Mucosa of descending colon (tissue), 3 donors: ENCODE results near the gene ARHGDIB. TPM values are rescaled to one million over a fixed set of nuclear protein-coding genes. Genes with fewer than 3 reads are reported as not detected.

Experiments used
- ATAC-seq: fragments of 200-7000 bp; cut with Tn5 transposase; one replicate; pipeline ENCODE4 v1.9.1; 2020; ENCODE audit warnings: mild to moderate bottlenecking, moderate library complexity
- DNase-seq, 3 donors: peaks; one replicate each; pipeline ENCODE4 v3.0.0-alpha.2; 2020
- H3K36me3 ChIP-seq: fragments of 200-600 bp; one replicate; pipeline ENCODE4 v1.8.0; 2021; ENCODE audit warnings: low read depth, mild to moderate bottlenecking
- H3K4me1 ChIP-seq: fragments of 200-600 bp; one replicate; pipeline ENCODE4 v1.8.0; 2021; ENCODE audit warnings: low read depth, mild to moderate bottlenecking
- H3K4me3 ChIP-seq: fragments of 200-600 bp; one replicate; pipeline ENCODE4 v1.8.0; 2021; ENCODE audit warnings: mild to moderate bottlenecking
- H3K9me3 ChIP-seq: fragments of 200-600 bp; one replicate; pipeline ENCODE4 v1.8.0; 2021; ENCODE audit warnings: mild to moderate bottlenecking
- intact Hi-C, 2 donors: fragments of 100-400 bp; cut with DNase I in 1 of 2; cut with micrococcal nuclease in 1 of 2; formaldehyde crosslinking; loops; one replicate each; pipeline versions ENCODE4 v1.11.0 to v1.11.1; 2022; cut with DNase I, micrococcal nuclease
- total RNA-seq, 3 donors: library from RNA; stranded (reverse); fragmentation: NEBNext Ultra II Directional in 2 of 3; extraction: Animal tissue kit (Norgen Biotek cat#: 25700) in 2 of 3; gene quantifications; one replicate each; pipeline versions ENCODE4 v1.2.1 to v1.2.4, GENCODE V29; 2021 to 2023
- TF ChIP-seq, protein P1 (sequence below): fragments of 200-600 bp; IDR thresholded peaks from one replicate; pipeline ENCODE4 v1.8.0; 2022; ENCODE audit warnings: antibody characterized with exemption, mild to moderate bottlenecking
- donor health status: DM: no; HTN: no; CAD: no; lungs with moderate emphysema.
- donor health status: DM: no; HTN: no; CAD: no.
- donor health status: DM: no; HTN: yes; CAD: no.

Gene ARHGDIB
- total RNA-seq, 3 donors from 2014 or later: 26.2 to 78.2 (median 37.8) TPM

DNA sequence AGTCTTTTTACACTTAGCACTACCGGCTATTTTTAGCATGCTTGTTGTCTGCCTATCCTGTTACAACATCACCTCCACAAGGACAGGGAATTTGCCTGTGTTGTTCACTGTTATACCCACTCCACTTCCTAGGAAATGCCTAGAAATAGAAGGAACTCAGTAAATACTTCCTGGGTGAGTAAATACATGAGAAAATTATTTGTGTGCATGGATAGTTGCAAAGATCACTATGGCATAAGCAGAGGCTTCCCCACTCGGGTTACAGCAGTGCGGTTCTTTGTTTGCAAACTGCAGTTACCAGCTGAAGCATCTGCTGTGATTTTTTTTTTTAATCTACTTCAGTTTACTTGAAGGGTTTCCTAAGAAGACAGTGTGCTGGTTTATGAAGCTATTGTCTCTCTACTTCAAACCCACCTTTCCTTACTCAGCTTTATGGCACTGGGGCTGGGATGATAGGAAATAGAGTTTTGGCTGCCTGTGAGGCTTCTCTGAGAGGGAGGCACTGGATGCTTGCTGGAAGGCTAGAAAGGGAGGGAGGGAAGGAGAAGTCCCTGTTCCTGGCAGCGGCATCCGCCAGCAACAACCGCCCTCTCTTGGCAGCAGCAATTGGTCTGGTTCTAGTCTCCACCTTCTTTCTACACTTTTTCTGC, 40.5 kb upstream of the ARHGDIB start:
- intact Hi-C loops: no loop called here
- DNase-seq (peak; percentile 17 to 58 (median 33)), ATAC-seq (no peak)
- H3K4me1 ChIP-seq: no peaks in the 10 kb centered on the region
- no peaks in the 10 kb centered on the region for H3K9me3 ChIP-seq
- no peaks in the 10 kb centered on the region for H3K36me3 ChIP-seq
- H3K4me3 ChIP-seq: no peak overlapping the region
- TF ChIP-seq, protein P1, sequence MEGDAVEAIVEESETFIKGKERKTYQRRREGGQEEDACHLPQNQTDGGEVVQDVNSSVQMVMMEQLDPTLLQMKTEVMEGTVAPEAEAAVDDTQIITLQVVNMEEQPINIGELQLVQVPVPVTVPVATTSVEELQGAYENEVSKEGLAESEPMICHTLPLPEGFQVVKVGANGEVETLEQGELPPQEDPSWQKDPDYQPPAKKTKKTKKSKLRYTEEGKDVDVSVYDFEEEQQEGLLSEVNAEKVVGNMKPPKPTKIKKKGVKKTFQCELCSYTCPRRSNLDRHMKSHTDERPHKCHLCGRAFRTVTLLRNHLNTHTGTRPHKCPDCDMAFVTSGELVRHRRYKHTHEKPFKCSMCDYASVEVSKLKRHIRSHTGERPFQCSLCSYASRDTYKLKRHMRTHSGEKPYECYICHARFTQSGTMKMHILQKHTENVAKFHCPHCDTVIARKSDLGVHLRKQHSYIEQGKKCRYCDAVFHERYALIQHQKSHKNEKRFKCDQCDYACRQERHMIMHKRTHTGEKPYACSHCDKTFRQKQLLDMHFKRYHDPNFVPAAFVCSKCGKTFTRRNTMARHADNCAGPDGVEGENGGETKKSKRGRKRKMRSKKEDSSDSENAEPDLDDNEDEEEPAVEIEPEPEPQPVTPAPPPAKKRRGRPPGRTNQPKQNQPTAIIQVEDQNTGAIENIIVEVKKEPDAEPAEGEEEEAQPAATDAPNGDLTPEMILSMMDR: no peak

DNA sequence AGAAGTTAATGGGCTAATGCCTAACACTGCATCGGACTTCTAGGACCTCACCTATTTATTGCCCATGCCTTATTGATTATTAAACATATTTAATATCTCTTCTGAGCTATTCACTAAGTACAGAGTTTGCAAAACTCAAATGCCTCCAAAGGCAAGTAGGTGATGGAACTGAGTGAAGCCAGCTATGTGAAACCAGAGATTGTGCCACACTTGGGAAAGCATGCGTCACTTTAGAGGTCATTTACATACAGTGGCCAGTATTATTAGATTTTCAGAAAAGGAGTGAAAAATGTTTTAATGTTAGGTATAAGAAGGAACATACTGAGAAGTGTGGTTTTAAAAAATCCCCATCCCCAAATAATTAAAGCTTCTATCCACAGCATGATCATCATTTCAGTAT, 39.2 kb upstream of the ARHGDIB start:
- H3K4me1 ChIP-seq: no peaks in the 10 kb centered on the region
- H3K9me3 ChIP-seq: no peaks in the 10 kb centered on the region
- no peak overlapping the region for H3K4me3 ChIP-seq
- no peaks in the 10 kb centered on the region for H3K36me3 ChIP-seq
- ATAC-seq (no peak), DNase-seq (no peak)
- TF ChIP-seq, protein P1: no peak
- intact Hi-C loops: no loop called here

DNA sequence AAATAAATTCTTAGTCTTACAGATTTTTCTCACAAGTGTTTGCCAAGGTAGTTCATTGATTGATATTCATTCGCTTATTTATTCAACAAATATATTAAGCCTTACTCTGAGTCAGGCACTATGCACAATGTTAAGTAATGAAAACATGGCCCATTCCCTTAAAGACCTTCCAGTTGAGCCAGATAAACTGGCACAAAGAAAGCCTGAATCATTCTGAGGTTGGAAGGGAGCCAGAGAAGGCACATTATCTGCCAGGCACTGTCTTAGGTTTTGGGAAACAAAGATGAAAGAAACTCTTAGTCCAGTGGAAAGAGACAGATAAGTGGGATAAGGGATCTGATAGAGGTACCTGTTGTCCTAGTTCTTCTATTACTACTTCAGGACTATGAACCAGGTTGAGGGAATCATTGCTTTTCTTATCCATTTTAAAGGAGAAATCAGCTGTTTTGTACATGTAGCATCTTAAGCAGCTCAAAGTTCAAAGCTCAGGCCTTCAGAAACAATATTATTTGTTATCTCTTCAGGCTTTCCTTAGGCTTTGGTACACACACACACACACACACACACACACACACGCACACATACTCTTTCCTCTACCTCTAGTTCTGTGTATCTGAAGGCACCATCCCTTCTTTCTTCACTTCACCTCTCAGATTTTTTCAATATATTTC, 38.4 kb upstream of the ARHGDIB start:
- DNase-seq: no peak
- Histone ChIP-seq H3K4me1 (no peaks in the 10 kb centered on the region), H3K9me3 (no peaks in the 10 kb centered on the region), H3K36me3 (no peaks in the 10 kb centered on the region), H3K4me3 (no peak overlapping the region)
- TF ChIP-seq, protein P1: no peak
- ATAC-seq: no peak
- intact Hi-C loops: loop anchor here in 1 of 2 donors (10.0 kb wide), 1 partner anchor 365 kb away; no protein-coding TSS in a partner anchor

DNA sequence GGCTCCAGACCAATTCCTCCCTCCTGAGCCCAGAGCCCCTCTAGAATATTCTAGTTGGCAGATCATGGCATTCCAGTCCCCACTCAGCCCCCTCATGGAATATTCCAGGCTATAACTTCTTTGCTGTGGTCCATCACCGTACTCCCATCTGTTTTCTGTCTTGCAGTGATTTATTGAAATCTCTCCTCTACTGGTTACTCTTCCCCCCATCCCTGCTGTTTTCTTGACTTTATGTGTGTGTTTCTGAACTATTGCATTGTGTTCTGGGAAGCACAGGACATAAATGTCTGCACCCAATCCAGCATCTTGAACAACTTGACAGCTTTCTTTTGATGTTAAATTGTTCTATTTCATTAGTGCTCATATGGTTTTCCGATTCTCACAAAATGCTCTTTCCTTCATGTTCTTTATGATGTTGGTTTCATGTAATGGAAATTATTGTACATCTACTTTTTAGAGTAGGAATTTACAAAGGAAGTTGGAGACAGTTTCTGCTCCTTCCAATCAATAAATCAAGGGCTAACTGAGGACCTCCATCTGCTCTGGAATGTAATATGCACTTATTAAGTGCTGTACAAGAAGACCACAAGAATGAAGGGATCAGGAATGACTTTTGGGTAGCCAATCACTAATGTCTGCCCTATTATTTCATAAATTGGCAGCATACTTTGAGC, 37.8 kb upstream of the ARHGDIB start:
- intact Hi-C loops: loop anchor here in 1 of 2 donors (10.0 kb wide), 1 partner anchor 364 kb away; no protein-coding TSS in a partner anchor

DNA sequence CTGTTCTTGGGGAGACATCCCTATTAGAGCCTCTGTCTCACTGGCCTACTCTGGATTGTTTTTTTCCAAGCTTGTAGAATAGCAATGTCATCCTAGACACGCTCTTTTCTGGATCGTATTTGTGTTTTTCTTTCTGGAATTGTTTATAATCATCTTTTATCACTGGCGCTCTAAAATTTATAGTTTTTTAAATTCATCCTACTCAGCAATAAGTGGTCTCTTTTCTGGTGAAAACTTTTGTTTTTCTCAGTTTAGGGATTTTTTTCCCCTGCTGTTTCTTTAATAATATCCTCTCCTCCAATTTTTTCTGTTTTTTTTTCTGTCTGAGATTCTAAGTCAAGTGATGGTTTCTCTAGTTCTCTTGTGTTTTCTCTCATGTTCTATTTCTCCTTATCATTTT, 36.6 kb upstream of the ARHGDIB start:
- Histone ChIP-seq H3K9me3 (no peaks in the 10 kb centered on the region), H3K4me1 (no peaks in the 10 kb centered on the region), H3K4me3 (no peak overlapping the region), H3K36me3 (no peaks in the 10 kb centered on the region)
- DNase-seq (no peak), ATAC-seq (no peak)
- intact Hi-C loops: loop anchor here in 1 of 2 donors (10.0 kb wide), 1 partner anchor 363 kb away; no protein-coding TSS in a partner anchor
- TF ChIP-seq, protein P1: no peak

More for the DNA sequence above, 37.8 kb upstream of the ARHGDIB start:
- ATAC-seq: no peak
- Histone ChIP-seq H3K36me3 (no peaks in the 10 kb centered on the region), H3K9me3 (no peaks in the 10 kb centered on the region), H3K4me3 (no peak overlapping the region), H3K4me1 (no peaks in the 10 kb centered on the region)
- no peak for DNase-seq
- TF ChIP-seq, protein P1: no peak
